HG03139 (cell line): ENCODE data around the gene SLC25A23.
"Not testable (repeated sequence)": the region's sequence is repeated elsewhere in the genome, so short reads cannot be mapped to it uniquely, and the experiment has no call there.

Experiments
- ATAC-seq: cut with Tn5 transposase; IDR thresholded peaks from one replicate; pipeline ENCODE4 v1.9.1; 2021; ENCODE audit not compliant: unreplicated experiment

Gene SLC25A23

GRCh38 chr19:6406401-6406800, 53.2 kb downstream of the SLC25A23 start:
- no peak for ATAC-seq

- no peak for ATAC-seq
These were observed 56.6 kb downstream of the SLC25A23 start for GRCh38 chr19:6402837-6403608.

GRCh38 chr19:6402058-6402457, 57.5 kb downstream of the SLC25A23 start:
- ATAC-seq: no peak

- not testable (repeated sequence) for ATAC-seq
These were observed 59.3 kb downstream of the SLC25A23 start for GRCh38 chr19:6400062-6400944.

- ATAC-seq: no peak
These were observed 63.3 kb downstream of the SLC25A23 start for GRCh38 chr19:6396305-6396704.

GRCh38 chr19:6394831-6395230, 64.8 kb downstream of the SLC25A23 start:
- no peak for ATAC-seq

- ATAC-seq: no peak
These were observed 65.6 kb downstream of the SLC25A23 start for GRCh38 chr19:6393983-6394412.

GRCh38 chr19:6393074-6393982, 66.3 kb downstream of the SLC25A23 start, which contains the start of gene GTF2F1:
TSS of gene GTF2F1 (minus strand) at chr19:6393164. CDS start at chr19:6392995, 169 bp downstream.
- ATAC-seq: peak; percentile 67

GRCh38 chr19:6392221-6393073, 67.1 kb downstream of the SLC25A23 start:
- no peak for ATAC-seq
